Fibroblast of upper back skin (primary cell): ENCODE results near the gene RDH5.
A peak's percentile ranks its signal among the peaks of the same experiment; 100 is the strongest.

ENCODE experiments used
- DNase-seq: peaks from one replicate; pipeline ENCODE4 v3.0.0-alpha.2; 2013

The RDH5 gene

DNA sequence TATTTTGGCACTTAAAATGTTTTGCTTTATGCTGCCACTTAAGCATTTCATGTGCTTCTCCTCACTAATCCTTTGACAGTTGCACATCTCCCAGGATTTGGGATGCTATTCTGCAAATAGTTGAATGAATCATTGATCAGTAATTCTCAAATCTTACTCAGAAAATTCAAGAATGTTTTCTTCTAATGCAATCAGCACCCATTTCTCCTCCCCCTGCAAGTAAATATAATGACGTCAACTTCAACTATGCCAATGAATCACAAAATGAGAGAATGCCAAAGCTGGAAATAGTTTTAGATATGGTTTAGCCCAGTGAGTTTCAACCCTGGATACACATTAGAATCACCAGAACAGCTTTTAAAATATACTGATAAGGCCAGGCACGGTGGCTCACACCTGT is 6.5 kb upstream of the RDH5 start:
- DNase-seq: peak; percentile 85

DNA sequence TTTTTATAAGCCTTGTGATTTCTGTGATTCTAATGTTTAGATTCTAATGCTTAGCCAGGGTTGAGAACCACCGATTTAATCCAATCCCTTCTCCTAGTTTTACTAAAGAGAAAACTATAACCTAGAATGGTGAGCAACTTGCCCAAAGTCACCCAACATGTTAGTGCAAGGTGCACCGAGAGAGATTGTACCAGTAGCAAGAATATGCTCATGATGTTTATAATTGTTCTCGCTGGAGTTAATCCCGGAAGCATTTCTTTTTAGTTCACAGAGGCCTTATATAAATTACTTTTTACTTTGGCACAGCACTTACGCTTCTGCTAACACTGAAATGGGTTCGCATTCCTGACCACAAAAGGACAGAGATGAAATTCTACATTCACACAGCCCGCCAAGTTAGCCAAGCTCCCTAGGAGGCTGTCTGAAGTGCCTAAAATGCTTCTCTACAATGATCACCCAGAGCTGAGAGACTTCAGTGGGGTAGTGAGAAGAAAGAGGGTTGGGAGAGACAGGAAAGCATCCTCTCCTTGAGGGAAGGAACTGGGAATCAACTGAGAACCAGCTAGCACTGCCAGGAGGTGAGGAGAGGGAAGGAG is 4.9 kb upstream of the RDH5 start:
- no peak for DNase-seq

DNA sequence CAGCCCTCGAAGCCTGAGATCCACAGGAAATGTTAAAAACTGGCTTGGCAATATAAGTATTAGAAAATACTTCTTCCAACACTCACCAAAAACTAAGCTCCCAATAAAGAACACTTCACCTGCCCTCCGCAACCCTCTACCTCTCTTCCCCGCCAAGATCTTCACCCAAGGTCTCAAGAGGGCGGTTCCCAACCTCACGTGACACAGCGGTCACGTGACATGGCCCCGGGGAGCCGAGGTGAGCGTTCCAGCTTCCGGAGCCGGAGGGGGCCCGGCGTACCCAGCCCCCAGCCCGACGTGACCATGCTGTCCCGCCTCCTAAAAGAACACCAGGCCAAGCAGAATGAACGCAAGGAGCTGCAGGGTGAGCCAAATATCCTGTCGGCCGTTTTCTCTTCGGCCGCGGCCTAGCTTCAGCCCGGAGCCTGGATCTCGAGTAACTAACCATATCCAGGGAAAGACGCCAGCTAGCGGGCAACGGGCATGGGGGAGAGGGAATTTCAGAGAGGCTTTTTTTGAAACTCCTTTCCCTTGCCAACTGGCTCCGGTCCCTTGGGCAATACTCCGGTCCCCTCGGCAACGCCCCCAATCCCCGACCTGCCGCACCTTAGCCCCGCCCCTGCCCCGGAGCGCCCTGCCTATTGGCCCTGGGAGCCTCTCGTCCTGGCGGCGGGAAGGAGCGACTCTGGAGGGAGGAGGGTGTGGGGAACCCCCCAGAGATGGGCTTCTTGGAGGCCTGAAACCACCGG is 4.2 kb upstream of the RDH5 start, which contains the start of gene BLOC1S1:
BLOC1S1 (plus strand) TSS at position 214 of the 749 bp plus-strand sequence; CDS start at position 220, 6 bp downstream.
- peak; percentile 95 for DNase-seq

DNA sequence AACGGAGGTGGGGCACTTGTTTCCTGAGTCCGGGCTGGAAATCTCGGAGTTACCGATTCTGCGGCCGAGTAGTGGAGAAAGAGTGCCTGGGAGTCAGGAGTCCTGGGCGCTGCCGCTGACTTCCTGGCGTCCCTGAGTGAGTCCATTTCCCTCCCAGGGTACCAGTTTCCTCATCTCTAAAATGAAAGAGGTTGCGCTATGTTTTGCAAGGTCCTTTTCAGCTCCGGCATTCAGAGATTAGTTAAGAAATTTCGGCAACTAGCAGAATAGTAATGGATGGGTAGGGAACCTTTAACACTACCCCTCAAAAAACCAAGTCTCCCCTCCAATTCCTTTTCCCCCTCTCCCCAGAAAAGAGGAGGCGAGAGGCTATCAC is 3.6 kb upstream of the RDH5 start:
- DNase-seq: no peak

DNA sequence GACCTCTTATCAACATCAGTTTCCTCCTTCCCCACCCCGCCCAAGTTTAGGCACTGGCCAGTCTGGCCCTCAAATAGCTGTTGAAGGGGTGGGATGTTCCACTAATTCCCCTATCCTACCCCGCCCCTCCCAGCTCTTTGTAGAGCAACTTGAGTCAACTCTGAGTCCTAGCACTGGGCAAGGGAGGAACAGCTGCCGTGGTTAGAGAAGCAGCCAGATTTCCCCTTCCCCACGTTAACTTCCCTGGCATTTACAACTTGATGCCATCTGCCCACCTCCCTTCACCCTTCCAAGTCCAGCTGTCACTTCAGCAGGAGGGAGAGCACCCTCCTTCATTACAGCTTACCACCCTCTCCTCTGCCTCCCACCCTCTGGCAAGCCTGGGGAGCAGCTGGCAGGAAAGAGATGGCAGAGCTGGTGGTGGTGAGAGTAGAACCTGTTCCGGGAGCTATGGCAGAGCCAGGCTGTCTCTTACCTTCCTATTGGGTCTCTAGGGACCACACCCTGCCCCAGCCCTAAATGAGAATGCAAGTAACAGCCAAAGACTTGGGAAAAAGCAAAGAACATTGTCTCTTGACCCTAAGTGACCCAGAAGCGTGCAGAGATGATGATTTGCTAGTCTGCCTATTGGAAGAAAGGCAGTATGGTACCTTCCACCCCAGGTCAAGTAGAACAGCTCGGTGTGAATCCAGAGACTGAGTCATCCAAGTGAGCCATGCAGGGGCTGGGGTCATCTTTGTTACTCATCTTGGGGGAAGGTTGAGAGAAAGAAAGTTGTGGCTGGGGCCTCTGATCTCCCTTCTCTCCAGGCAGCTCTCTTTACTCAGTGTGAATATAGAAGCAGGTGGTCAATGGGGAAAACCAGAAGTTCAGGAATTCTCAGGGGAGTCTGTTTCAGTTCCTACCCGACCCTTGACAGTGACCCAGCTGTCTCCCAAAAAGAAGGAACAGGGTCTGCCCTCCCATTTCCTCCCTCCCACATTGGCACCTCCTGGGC is 2.9 kb upstream of the RDH5 start:
- DNase-seq: peak; percentile 62

DNA sequence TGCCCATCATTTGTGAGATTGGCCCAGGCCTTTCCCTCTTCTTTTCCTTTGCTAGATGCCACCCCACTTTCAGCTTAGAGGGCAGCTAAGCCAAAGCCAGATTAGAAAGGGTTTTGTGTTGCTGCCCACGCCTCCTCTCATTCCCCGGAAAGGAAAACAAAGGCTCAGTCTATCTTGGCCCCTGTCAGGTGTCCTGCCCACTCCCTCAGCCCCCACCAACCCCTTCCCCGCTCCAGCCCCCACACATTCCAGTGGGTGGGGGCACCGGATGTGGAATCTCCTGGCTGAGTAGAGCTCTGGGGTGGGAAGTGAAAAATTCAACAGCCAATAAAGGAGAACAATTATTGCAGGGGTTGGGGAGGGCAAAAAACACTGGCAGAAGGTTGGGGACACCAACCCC is 2.2 kb upstream of the RDH5 start:
- no peak for DNase-seq

DNA sequence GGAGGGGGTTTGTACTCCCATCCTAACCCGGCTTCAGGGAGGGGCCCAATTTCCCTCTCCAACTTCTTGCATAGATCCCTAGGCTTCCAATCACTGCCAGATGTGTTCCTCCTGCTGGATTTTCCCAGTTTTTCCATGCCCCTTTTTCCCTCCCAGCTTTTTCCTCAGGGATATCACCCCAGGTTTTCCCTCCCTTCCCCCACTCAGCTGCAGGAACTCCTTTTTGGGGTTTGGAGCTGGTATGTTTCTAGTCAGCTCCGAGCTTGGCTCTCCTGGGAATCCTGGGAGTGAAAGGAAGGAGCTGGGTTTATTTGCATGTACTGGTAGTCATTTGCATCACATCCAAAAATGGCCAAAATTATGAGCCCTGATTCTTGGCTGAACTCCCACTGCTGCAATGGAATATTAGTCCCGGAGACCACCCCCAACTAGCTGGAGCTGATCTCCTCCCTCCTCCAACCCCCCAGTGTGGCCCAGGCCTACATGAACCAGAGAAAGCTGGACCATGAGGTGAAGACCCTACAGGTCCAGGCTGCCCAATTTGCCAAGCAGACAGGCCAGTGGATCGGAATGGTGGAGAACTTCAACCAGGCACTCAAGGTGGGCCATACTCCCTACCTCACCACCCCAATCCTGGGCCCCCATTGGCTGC is 1.4 kb upstream of the RDH5 start:
- peak; percentile 64 for DNase-seq

DNA sequence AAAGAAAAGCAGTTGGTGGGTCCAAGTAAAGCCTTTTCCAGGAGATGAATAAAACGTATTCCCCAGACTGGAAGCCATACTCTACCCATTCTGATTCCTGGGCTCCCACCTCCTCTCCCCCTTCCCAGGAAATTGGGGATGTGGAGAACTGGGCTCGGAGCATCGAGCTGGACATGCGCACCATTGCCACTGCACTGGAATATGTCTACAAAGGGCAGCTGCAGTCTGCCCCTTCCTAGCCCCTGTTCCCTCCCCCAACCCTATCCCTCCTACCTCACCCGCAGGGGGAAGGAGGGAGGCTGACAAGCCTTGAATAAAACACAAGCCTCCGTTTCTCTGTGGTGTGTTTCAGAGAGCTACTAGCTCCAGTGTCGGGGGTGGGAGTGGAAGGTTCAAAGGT is 822 bp upstream of the RDH5 start:
- DNase-seq: no peak

DNA sequence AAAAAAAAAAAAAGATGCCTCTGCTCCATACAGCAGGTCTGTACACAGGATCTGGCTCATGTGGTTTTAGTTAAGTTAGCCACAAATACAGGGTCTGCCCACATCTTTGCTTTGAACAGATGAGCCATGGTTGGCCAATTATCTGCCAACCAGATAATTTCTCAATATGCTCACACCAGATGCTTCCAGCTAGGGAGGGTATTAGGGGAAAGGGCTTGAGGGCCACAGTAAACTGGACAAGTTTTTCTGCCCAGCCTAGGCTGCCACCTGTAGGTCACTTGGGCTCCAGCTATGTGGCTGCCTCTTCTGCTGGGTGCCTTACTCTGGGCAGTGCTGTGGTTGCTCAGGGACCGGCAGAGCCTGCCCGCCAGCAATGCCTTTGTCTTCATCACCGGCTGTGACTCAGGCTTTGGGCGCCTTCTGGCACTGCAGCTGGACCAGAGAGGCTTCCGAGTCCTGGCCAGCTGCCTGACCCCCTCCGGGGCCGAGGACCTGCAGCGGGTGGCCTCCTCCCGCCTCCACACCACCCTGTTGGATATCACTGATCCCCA is 776 bp downstream of the RDH5 start:
- DNase-seq: peak; percentile 84

DNA sequence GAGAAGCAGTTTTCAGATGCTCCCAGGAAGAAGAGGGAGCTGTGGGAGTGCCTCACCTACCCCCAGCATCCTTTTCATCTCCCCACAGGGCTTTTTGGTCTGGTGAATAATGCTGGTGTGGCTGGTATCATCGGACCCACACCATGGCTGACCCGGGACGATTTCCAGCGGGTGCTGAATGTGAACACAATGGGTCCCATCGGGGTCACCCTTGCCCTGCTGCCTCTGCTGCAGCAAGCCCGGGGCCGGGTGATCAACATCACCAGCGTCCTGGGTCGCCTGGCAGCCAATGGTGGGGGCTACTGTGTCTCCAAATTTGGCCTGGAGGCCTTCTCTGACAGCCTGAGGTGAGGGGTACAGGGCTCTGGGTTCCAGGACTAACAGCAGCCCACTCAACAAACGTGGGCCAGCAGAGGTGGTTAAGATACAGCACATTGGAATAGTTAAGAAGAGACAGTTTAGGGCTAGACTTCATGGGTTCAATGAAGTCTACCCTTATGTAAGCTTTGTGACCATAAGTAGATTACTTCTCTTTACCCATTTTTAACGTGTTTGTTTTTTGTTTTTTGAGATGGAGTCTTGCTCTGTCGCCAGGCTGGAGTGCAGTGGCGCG is 1.5 kb downstream of the RDH5 start:
- DNase-seq: no peak

DNA sequence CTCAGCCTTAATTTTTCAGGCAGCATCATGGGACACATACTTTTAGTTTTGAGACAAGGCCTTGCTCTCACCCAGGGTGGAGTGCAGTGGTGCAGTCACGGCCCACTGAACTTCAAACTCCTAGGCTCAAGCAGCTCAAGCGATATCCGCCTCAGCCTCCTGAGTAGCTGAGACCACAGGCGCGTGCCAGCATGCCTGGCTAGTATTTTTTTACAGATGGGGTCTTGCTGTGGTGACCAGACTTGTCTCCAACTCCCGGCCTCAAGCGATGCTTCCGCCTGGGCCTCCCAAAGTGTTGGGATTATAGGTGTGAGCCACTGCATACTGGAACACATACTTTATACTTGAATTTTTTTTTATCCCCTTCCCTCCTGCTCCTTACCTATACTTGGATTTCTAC is 2.8 kb downstream of the RDH5 start:
- no peak for DNase-seq

DNA sequence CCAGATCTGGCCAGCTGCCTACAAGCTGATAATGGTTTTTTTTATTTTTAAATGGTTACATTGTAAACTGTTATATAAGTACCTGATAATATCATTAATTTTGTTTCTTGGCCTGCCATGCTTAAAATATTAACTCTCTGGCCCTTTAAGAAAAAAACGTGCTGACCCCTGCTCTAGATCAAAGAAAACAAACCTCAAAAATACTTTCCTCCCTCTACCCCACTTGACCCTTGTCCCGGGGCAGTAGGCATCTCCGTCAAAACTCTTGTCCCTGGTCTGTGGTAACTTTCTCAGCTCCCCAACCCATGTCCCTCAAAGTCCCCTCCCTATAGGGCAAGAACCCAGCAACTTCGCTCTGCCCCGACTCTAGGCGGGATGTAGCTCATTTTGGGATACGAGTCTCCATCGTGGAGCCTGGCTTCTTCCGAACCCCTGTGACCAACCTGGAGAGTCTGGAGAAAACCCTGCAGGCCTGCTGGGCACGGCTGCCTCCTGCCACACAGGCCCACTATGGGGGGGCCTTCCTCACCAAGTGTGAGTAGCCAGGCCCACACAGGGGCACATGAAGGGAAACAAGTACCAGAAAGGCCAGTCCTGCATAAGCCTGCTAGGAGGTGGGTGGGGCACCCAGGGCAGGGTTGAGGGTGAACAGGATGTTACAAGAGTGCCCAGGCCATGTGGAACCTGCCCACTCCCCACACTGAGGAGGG is 3.5 kb downstream of the RDH5 start:
- DNase-seq: no peak

DNA sequence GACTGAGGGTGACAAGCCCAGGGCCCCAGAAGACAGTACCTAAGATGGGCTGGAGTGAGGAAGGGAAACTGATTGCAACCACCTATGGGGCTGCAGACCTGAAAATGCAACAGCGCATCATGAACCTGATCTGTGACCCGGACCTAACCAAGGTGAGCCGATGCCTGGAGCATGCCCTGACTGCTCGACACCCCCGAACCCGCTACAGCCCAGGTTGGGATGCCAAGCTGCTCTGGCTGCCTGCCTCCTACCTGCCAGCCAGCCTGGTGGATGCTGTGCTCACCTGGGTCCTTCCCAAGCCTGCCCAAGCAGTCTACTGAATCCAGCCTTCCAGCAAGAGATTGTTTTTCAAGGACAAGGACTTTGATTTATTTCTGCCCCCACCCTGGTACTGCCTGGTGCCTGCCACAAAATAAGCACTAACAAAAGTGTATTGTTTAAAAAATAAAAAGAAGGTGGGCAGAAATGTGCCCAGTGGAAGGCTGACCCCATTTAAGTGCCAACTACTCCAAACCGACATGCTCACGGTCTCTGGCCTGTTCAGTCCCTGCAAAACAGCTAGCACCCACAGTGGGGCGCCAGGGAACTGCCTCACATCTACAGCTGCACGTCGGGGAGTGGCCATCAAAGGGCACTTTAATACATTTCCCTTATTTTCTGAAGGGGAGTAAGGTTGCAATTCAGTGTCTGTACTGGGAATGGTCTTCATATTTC is 4.2 kb downstream of the RDH5 start:
- peak; percentile 64 for DNase-seq

DNA sequence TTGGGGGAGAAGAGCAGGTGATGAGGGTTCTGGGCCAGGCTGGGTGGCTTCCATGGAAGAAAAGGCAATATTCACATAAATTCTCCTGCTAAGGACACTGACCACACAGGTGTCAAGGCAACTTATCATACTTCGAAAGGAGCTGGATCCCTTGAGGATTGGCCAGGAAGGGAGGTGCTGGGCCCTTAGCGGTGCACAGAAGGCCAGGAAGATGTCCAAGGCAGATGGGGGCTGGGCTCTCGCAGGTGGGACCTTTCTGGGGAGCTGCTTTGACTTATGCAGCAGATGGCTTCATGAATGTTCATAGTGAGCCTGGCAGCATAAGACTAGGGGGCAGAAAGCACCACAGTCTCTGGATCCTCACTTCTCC is 4.7 kb downstream of the RDH5 start:
- DNase-seq: no peak

DNA sequence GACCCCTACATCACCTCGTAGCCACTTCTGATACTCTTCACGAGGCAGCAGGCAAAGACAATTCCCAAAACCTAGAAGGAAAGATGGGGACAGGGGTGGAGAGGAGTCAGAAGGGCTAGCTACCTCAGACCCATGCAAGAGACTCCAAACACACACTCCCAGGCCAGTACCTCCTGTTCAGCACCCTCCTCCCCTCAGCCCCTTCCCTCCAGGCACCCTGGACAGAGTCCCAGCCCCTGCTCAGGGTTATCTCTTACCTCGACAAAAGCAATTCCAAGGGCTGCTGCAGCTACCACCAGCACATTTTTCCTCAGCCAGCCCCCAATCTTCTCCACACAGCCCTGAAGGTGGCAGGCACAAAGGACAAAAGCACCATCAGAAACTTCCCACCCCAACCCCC is 5.4 kb downstream of the RDH5 start:
- no peak for DNase-seq

DNA sequence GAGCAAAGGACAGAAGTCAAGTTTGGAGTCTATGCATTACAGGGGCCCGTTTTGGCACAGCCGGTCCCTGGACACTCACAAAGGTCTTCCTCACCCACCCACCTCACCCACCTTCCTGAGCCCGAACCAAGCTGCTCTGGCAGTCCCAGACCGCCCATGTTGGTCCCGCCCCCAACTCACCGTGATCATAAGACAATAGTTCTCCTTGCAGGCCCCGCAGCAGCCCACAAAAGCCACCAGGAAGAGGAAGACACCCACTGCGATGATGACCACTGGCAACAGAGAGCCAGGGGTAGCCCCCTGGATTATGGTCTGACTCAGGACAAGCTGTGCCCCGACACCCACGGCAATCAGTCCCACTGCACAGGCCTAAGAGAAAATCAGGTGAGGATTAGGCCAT is 6.8 kb downstream of the RDH5 start:
- DNase-seq: no peak

DNA sequence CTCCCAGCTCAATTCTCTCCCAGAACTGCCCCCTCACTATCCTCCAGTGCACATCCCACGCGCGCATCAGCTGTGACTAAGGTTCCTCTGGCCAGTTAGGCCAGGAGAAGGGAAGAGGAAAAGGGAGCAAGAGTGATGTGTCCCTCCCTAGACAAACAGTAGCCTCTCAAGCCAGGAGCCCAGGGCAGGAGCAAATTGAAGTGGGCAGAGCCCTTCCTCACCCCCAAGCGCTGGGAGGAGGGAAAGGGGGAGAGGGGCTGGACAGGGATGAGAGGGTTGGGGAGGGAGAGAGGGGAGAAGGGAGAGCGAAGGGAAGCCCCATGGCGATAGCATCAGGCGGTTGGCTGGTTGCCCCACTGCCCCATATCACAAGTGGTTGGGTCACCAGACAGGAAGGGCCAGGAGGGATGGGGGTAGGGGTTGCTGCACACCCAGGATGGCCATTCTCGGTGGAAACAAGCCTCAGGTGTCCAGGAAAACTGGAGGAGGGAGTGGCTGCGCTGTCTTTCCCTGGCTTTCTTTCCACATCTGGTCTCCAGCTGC is 7.5 kb downstream of the RDH5 start:
- DNase-seq: no peak

DNA sequence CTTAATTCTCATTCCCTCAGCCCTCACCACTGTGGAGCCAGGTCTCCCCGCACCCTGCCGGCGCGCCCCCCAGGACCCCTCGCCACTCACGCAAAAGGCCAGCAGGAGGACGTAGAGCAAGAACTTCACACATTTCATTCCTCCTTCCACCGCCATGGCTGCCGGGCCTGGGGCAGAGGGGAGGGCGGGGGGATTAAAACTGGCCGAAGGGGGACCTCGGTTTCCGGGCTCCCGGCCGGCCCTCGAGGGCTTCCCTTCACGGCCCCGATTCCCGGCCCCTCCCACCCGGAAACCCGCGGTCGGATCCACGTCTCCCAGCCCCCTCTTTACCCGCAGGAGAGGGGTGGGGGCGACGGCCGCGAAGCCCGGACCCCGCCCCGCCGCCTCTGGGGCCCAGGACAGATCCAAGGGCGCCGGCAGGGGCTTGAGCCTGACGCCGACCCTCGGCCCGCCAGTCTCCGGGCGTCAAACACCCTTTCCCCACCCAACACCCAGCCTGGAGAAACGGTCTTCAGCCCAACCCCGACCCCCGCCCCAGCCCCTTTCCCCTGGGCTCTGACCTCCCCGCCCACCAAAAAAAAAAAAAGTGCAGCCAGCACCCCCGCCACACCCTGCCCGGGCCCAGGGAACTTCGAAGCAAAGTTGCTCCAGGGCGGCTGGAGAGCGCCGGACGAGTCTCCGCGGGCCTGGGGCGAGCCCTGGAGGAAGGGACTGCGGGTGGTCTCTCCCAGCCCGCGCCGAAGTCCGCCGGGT is 8.2 kb downstream of the RDH5 start:
- DNase-seq: peak; percentile 71

DNA sequence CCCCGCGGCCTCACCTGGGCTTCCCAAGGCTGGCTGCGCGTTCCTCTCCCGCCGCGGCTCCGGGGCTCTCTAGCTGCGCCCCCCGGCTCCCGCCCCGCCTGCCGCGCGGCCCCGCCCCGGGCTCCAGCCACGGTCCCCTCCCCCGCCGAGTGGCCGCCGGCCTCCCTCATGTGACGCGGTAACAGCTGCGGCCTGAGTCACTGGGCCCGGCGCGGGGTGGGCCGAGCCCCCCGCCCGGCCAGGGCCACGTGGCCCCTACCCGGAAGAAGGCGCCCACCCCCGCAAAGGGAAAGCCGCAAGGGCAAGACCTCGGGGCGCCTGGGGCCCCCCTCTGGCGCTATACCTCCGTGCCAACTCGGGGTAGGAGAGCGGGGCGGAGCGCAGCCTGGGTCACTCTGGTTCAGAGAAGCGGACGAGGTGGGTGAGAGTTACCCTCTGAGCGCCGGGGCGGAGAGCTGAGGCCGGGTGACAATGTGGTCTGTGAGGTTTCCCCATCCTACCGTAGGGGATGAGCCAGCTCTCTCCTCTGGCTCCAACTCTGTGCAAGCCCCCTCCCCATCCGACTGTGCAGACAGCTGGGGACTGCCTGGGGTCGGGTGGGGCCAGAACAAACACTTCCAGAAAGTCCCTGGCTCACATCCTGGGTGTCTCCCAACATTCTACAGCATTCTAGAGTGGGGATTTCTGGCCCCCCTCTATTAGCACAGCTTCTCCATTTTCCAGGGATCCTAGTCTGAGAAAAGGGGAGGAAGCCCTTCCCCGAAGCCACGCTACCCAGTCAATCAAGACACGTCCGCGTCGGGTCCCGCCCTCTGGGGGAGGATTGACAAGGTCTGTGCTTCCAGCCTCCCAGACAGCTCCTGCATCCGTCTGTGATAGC is 9.0 kb downstream of the RDH5 start, which contains the start of gene CD63:
CD63 (minus strand) TSS at position 71 of the 880 bp plus-strand sequence. CDS start 668 bp downstream, outside the sequence.
- DNase-seq: peak; percentile 97
